Neuron (in vitro differentiated cells): ENCODE data around the gene APOF.
"Not testable (repeated sequence)": the region's sequence is repeated elsewhere in the genome, so short reads cannot be mapped to it uniquely, and the experiment has no call there.

ENCODE experiments used
- H2AFZ ChIP-seq: one replicate; pipeline ENCODE4 v1.6.1; 2013; ENCODE audit warnings: low read depth, mild to moderate bottlenecking, inconsistent platforms, low read length, moderate library complexity
- H3K27me3 ChIP-seq: one replicate; pipeline ENCODE4 v1.6.1; 2013; ENCODE audit warnings: low read length; ENCODE audit not compliant: insufficient read depth
- H3K36me3 ChIP-seq: one replicate; pipeline ENCODE4 v1.6.1; 2013; ENCODE audit warnings: low read length; ENCODE audit not compliant: insufficient read depth
- H3K4me1 ChIP-seq: one replicate; pipeline ENCODE4 v1.6.1; 2013; ENCODE audit warnings: low read length; ENCODE audit not compliant: insufficient read depth
- H3K4me3 ChIP-seq: 2 replicates; pipeline ENCODE4 v1.5.1; 2013; ENCODE audit warnings: mild to moderate bottlenecking, low read length, moderate library complexity
- H3K9me3 ChIP-seq: one replicate; pipeline ENCODE4 v1.6.1; 2013; ENCODE audit warnings: low read length

Gene APOF

GRCh38 chr12:56334490-56334793 is 28.2 kb downstream of the APOF start:
- Histone ChIP-seq H3K27me3 (no peaks in the 10 kb centered on the region), H3K4me3 (peak overlapping the region; percentile 59), H3K4me1 (peaks cover 12% of the 10 kb centered on the region), H3K36me3 (no peaks in the 10 kb centered on the region), H2AFZ (peak overlapping the region; percentile 77), H3K9me3 (no peaks in the 10 kb centered on the region)

- H3K27me3 ChIP-seq, result no peaks in the 10 kb centered on the region
Measured at GRCh38 chr12:56333679-56334489, 28.8 kb downstream of the APOF start, which contains the start of gene PAN2. PAN2 (minus strand) TSS chr12:56334000; CDS start chr12:56333094, 906 bp downstream.

GRCh38 chr12:56333197-56333678 is 29.4 kb downstream of the APOF start:
- no peaks in the 10 kb centered on the region for H3K27me3 ChIP-seq
- H3K4me3 ChIP-seq, result peak overlapping the region; percentile 59
- H3K36me3 ChIP-seq, result no peaks in the 10 kb centered on the region
- H2AFZ ChIP-seq, result peak overlapping the region; percentile 77
- peaks cover 12% of the 10 kb centered on the region for H3K4me1 ChIP-seq
- no peaks in the 10 kb centered on the region for H3K9me3 ChIP-seq

More at GRCh38 chr12:56333679-56334489, 28.8 kb downstream of the APOF start, which contains the start of gene PAN2:
- peaks cover 12% of the 10 kb centered on the region for H3K4me1 ChIP-seq
- H3K4me3 ChIP-seq, result peak within 1 kb of the TSS; percentile 59
- H3K9me3 ChIP-seq, result no peaks in the 10 kb centered on the region
- peak within 1 kb of the TSS; percentile 77 for H2AFZ ChIP-seq
- no peaks in the 10 kb centered on the region for H3K36me3 ChIP-seq

DNA sequence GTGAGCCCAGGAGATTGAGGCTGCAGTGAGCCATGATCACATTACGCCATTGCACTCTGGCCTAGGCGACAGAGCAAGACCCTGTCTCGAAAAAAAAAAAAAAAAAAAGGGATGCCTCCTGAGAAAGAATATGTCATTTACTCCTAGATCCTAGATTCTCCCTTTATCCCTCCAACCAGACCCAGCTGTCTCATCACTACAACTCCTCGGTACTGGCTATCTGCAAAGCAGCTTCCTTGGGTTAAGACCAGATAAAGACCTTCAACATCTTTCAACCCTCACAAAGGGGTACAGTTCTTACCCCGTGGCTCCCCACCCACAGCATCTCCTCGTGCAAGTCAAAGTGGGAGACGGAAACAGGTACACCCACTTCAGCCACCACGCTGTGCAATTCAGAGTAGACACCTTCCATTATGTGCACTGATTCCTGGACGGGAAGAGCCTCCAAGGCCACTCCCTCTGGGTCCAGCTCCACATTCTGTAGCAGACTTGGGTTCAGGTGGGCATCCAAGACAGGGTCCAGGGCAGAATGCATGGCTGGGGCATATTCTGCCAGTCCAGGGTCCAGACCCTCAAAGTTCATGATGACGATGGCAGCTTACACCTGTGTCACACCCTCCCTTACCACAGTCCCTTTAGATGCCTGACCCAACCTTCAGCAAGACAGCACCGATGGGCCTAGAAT is 30.0 kb downstream of the APOF start:
- Histone ChIP-seq H3K36me3 (peaks cover 5% of the 10 kb centered on the region), H3K4me3 (peak overlapping the region; percentile 59), H3K9me3 (no peaks in the 10 kb centered on the region), H3K4me1 (peaks cover 12% of the 10 kb centered on the region), H3K27me3 (no peaks in the 10 kb centered on the region), H2AFZ (no peak overlapping the region)

DNA sequence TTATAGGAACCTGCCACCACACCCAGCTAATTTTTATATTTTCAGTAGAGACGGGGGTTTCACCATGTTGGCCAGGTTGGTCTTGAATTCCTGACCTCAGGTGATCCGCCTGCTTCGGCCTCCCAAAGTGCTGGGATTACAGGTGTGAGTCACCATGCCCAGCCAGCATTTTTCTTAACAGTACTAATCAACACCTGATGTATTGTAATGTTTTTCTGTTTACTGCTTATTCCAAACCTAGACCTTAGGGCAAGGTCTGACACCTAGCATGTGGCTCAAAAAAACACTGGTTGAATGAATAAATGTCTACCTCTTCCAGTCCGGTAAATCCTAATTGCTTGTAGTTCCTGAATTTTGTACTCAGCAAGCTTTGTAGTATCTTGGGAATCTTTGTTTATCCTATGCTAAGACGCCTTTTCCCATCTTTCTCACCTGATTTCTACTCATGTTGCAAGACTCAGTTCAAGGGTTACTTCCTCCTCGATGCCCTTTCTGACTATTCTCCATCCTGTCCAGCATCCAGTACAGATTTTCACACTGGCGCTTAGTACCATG is 31.6 kb downstream of the APOF start:
- Histone ChIP-seq H3K4me1 (peaks cover 12% of the 10 kb centered on the region), H3K36me3 (peaks cover 11% of the 10 kb centered on the region), H2AFZ (no peak overlapping the region), H3K4me3 (no peak overlapping the region), H3K27me3 (no peaks in the 10 kb centered on the region), H3K9me3 (no peaks in the 10 kb centered on the region)

DNA sequence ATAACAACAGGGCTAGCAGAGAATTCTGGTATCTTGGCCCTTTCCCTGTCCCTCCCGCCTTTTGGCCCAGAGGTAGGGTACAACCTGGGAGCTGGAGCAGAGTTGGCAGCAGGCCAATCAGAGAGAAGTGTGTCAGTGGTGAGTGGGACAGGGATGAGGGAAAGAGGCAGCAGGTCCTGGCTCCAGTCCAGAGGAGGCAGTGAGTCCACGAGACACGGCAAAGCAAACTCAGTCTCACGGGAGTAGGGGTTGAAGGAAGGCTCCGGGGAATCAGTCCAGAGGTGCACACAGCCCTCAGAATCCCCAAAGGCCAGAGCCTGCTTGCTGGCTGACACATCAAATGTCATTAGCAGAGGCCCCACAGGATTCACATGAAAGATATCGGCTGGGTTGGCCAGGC is 36.1 kb downstream of the APOF start:
- H3K4me3 ChIP-seq, result no peak overlapping the region
- no peak overlapping the region for H2AFZ ChIP-seq
- H3K27me3 ChIP-seq, result no peaks in the 10 kb centered on the region
- H3K36me3 ChIP-seq, result peaks cover 43% of the 10 kb centered on the region
- H3K4me1 ChIP-seq, result no peaks in the 10 kb centered on the region
- no peaks in the 10 kb centered on the region for H3K9me3 ChIP-seq

DNA sequence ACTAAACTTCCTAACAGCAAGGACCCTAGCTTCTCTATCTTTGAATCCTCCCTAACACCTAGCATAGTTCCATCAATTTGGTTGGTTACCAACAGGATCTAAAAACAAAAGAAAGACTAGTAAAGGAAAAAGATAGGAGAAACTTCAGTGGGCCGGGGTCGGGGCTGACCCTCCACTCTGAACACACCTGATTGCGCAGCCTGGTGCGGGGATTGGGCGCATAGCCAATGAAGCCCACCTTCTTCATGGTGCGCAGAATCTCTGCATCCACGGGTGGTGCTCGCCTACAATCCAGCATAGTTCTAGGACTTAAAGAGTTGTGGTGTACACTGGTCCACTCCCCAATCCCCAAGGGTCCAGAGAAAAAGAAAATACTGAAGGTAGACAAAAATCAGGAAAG is 36.5 kb downstream of the APOF start:
- Histone ChIP-seq H3K27me3 (no peaks in the 10 kb centered on the region), H3K36me3 (peaks cover 43% of the 10 kb centered on the region), H3K4me3 (no peak overlapping the region), H3K9me3 (no peaks in the 10 kb centered on the region), H2AFZ (no peak overlapping the region), H3K4me1 (no peaks in the 10 kb centered on the region)

- H3K4me1 ChIP-seq, result no peaks in the 10 kb centered on the region
- H3K4me3 ChIP-seq, result no peak overlapping the region
- H3K9me3 ChIP-seq, result no peaks in the 10 kb centered on the region
- H3K36me3 ChIP-seq, result peaks cover 47% of the 10 kb centered on the region
- no peaks in the 10 kb centered on the region for H3K27me3 ChIP-seq
- no peak overlapping the region for H2AFZ ChIP-seq
Measured at GRCh38 chr12:56324206-56324605, 38.5 kb downstream of the APOF start.

- H3K4me3 ChIP-seq, H3K9me3 ChIP-seq, H2AFZ ChIP-seq, H3K4me1 ChIP-seq, H3K27me3 ChIP-seq: not testable (repeated sequence)
- H3K36me3 ChIP-seq, result peaks cover 43% of the 10 kb centered on the region
Measured at GRCh38 chr12:56321610-56322009, 41.0 kb downstream of the APOF start.

- H3K36me3 ChIP-seq, result peaks cover 39% of the 10 kb centered on the region
- no peak overlapping the region for H2AFZ ChIP-seq
Measured at GRCh38 chr12:56321027-56321426, 41.6 kb downstream of the APOF start.

GRCh38 chr12:56317675-56318074 is 45.0 kb downstream of the APOF start:
- H3K4me3 ChIP-seq, result no peak overlapping the region
- H3K27me3 ChIP-seq, result no peaks in the 10 kb centered on the region
- H3K4me1 ChIP-seq, result peaks cover 12% of the 10 kb centered on the region
- no peaks in the 10 kb centered on the region for H3K9me3 ChIP-seq
- H3K36me3 ChIP-seq, result peaks cover 16% of the 10 kb centered on the region
- no peak overlapping the region for H2AFZ ChIP-seq

More at GRCh38 chr12:56321027-56321426, 41.6 kb downstream of the APOF start:
- Histone ChIP-seq H3K27me3 (no peaks in the 10 kb centered on the region), H3K4me1 (peaks cover 2% of the 10 kb centered on the region), H3K4me3 (no peak overlapping the region), H3K9me3 (no peaks in the 10 kb centered on the region)

DNA sequence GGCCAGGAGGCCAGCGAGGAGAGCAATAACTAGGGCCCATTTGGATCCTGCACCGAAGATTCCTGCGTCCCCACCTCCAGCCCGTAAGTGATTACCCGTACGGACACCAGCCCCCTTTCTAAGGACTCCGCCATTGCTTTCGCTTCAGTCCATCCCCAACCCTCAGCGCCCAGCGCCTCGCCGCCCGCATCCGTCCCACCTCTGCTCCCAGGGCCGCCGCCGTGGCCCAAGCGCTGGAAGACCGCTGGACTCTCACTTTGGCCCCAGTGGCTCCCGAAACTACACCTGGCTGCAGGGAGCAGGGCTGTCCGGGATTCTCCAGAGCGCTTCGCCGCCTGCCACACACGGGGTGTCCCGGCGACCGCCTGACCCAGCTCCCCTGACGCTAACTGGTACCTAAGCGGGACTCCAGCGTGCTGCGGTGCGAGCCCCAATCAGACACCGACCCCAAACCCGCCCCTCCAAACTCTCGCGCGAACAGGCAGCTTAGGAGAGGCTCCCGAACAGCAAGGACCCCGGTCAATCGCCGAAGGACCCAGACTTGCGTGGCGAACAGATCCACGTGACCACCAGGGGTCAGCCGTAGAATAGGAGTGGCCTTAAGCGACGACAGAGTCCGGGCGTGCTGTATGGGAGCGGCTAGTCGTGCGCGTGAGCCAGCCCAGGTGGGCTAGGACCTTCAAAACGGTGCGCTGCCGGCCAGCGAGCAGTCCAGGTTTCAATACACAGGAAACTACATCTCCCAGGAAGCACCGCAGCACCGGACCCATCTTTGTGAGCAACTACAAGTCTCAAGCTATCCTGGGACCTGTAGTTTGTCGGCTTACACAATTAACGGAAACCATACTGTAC is 46.8 kb downstream of the APOF start, which contains the start of gene CNPY2:
Gene CNPY2, minus strand, starts transcription at position 367 of the 852 bp plus-strand sequence. CDS start 771 bp downstream, outside the sequence.
- Histone ChIP-seq H2AFZ (peak within 1 kb of the TSS; percentile 12), H3K36me3 (peaks cover 21% of the 10 kb centered on the region), H3K9me3 (no peaks in the 10 kb centered on the region), H3K4me1 (peaks cover 12% of the 10 kb centered on the region), H3K27me3 (no peaks in the 10 kb centered on the region), H3K4me3 (peak within 1 kb of the TSS; percentile 93)
